Vagina (tissue), 2 donors: ENCODE data around the gene ARHGAP18. TPM values are rescaled to one million over a fixed set of nuclear protein-coding genes. Genes with fewer than 3 reads are reported as not detected.

Experiments used
- DNase-seq, 2 donors: peaks; one replicate each; pipeline ENCODE4 v3.0.0-alpha.2; 2017; ENCODE audit errors: extremely low spot score in 2 of 2
- H3K27ac ChIP-seq: fragments of 200-600 bp; sonication (generic); one replicate; pipeline ENCODE4 v1.5.1; 2019
- H3K27me3 ChIP-seq: fragments of 200-600 bp; sonication (generic); one replicate; pipeline ENCODE4 v1.5.1; 2019
- H3K36me3 ChIP-seq, 2 donors: fragments of 200-600 bp; sonication (generic); one replicate each; pipeline ENCODE4 v1.5.1; 2017 to 2019
- H3K4me1 ChIP-seq: fragments of 200-600 bp; sonication (generic); one replicate; pipeline ENCODE4 v1.5.1; 2019
- H3K4me3 ChIP-seq, 2 donors: fragments of 200-600 bp; sonication (generic); 1 replicate in 1 of 2; 2 replicates in 1 of 2; pipeline ENCODE4 v1.5.1; 2016 to 2019
- H3K9me3 ChIP-seq: fragments of 200-600 bp; sonication (generic); one replicate; pipeline ENCODE4 v1.5.1; 2019
- CTCF ChIP-seq, 3 experiments: fragments of 450-650 bp in 2 of 3; fragments of 200-600 bp in 1 of 3; sonication (generic) in 1 of 3; IDR thresholded peaks; one replicate each; pipeline ENCODE4 v1.5.1; 2017 to 2019; ENCODE audit warnings: antibody characterized with exemption in 3 of 3, mild to moderate bottlenecking in 2 of 3, moderate library complexity in 2 of 3
- POLR2A ChIP-seq, 2 donors: fragments of 450-650 bp; IDR thresholded peaks; one replicate each; pipeline ENCODE4 v1.6.1; 2017; ENCODE audit warnings: antibody characterized with exemption in 2 of 2, mild to moderate bottlenecking in 2 of 2, moderate library complexity in 2 of 2
- POLR2AphosphoS5 ChIP-seq, 2 donors: sonication (generic); formaldehyde crosslinking; IDR thresholded peaks; one replicate each; pipeline ENCODE4 v1.9.0; 2017; ENCODE audit warnings: antibody characterized with exemption in 2 of 2, mild to moderate bottlenecking in 2 of 2, low read depth in 1 of 2; ENCODE audit not compliant: insufficient read depth in 1 of 2
- intact Hi-C: fragments of 100-400 bp; cut with DNase I; formaldehyde crosslinking; loops from one replicate; pipeline ENCODE4 v1.15.1; 2023
- total RNA-seq: library from RNA; depleted of rRNA; stranded (reverse); fragments of >200 nt; gene quantifications from one replicate; pipeline ENCODE4 v1.2.3, GENCODE V29; 2016

ARHGAP18 gene
- total RNA-seq, 1 donor from 2014 or later, result 7.6 TPM

- no peaks in the 10 kb centered on the region for H3K4me1 ChIP-seq
- H3K27ac ChIP-seq, result no peak overlapping the region
- TF ChIP-seq POLR2AphosphoS5 (IDR thresholded peaks at IDR 0.05; ENCODE audit: insufficient read depth in 1 of 2, low read depth in 1 of 2) (no peak), POLR2A (IDR thresholded peaks at IDR 0.05) (no peak), CTCF (IDR thresholded peaks at IDR 0.05) (no peak)
- H3K9me3 ChIP-seq, result no peaks in the 10 kb centered on the region
- no peak overlapping the region for H3K4me3 ChIP-seq
- intact Hi-C loops, result no loop called here
- no peaks in the 10 kb centered on the region for H3K36me3 ChIP-seq
- no peaks in the 10 kb centered on the region for H3K27me3 ChIP-seq
- DNase-seq, result no peak
Measured at GRCh38 chr6:129539032-129539431, 170.9 kb downstream of the ARHGAP18 start.

GRCh38 chr6:129536271-129536670 lies 173.7 kb downstream of the ARHGAP18 start:
- no peak for DNase-seq
- no peak for TF ChIP-seq CTCF (IDR thresholded peaks at IDR 0.05)
- TF ChIP-seq POLR2A (IDR thresholded peaks at IDR 0.05), result no peak
- TF ChIP-seq POLR2AphosphoS5 (IDR thresholded peaks at IDR 0.05; ENCODE audit: insufficient read depth in 1 of 2, low read depth in 1 of 2), result no peak

GRCh38 chr6:129534926-129535325 lies 175.1 kb downstream of the ARHGAP18 start:
- TF ChIP-seq CTCF (IDR thresholded peaks at IDR 0.05) (no peak), POLR2AphosphoS5 (IDR thresholded peaks at IDR 0.05; ENCODE audit: insufficient read depth in 1 of 2, low read depth in 1 of 2) (no peak), POLR2A (IDR thresholded peaks at IDR 0.05) (no peak)
- Histone ChIP-seq H3K9me3 (no peaks in the 10 kb centered on the region), H3K27ac (no peak overlapping the region), H3K27me3 (no peaks in the 10 kb centered on the region), H3K4me3 (no peak overlapping the region), H3K4me1 (no peaks in the 10 kb centered on the region), H3K36me3 (no peaks in the 10 kb centered on the region)
- no peak for DNase-seq
- intact Hi-C loops, result no loop called here

More at GRCh38 chr6:129536271-129536670, 173.7 kb downstream of the ARHGAP18 start:
- no peaks in the 10 kb centered on the region for H3K9me3 ChIP-seq
- intact Hi-C loops, result no loop called here
- H3K4me3 ChIP-seq, result no peak overlapping the region
- H3K27me3 ChIP-seq, result no peaks in the 10 kb centered on the region
- no peaks in the 10 kb centered on the region for H3K36me3 ChIP-seq
- no peak overlapping the region for H3K27ac ChIP-seq
- H3K4me1 ChIP-seq, result no peaks in the 10 kb centered on the region

Other genes with a start within 250 kb of the ARHGAP18 start
- not detected for gene TMEM244, start 151.1 kb upstream of the ARHGAP18 start, total RNA-seq